Stimulated activated CD8-positive, alpha-beta memory T cell treated with anti-CD3 and anti-CD28 coated beads, Interleukin-15, amount 100 ng/mL, for 1 hour (primary cell): ENCODE measurements around the gene PTPRM.

Source experiments
- DNase-seq: peaks from one replicate; pipeline ENCODE4 v3.0.0-alpha.2; 2020; ENCODE audit warnings: low read depth

PTPRM gene

GRCh38 chr18:8286303-8286702, 719.2 kb downstream of the PTPRM start:
- no peak for DNase-seq

- DNase-seq = no peak
Measured at GRCh38 chr18:8287196-8287885, 720.2 kb downstream of the PTPRM start.

GRCh38 chr18:8288472-8289195, 721.5 kb downstream of the PTPRM start:
- DNase-seq = no peak

GRCh38 chr18:8290435-8290834, 723.3 kb downstream of the PTPRM start:
- no peak for DNase-seq

- no peak for DNase-seq
Measured at GRCh38 chr18:8290913-8291312, 723.8 kb downstream of the PTPRM start.

GRCh38 chr18:8293184-8293583, 726.1 kb downstream of the PTPRM start:
- DNase-seq = no peak

- DNase-seq = no peak
Measured at GRCh38 chr18:8296886-8297616, 729.9 kb downstream of the PTPRM start.

- DNase-seq = no peak
Measured at GRCh38 chr18:8298186-8298585, 731.1 kb downstream of the PTPRM start.

- DNase-seq = no peak
Measured at GRCh38 chr18:8299054-8299980, 732.2 kb downstream of the PTPRM start.

- DNase-seq = no peak
Measured at GRCh38 chr18:8300751-8301410, 733.8 kb downstream of the PTPRM start.

GRCh38 chr18:8301427-8302172, 734.5 kb downstream of the PTPRM start:
- no peak for DNase-seq

- no peak for DNase-seq
Measured at GRCh38 chr18:8303151-8303755, 736.1 kb downstream of the PTPRM start.

GRCh38 chr18:8307960-8308359, 740.8 kb downstream of the PTPRM start:
- DNase-seq = no peak

- no peak for DNase-seq
Measured at GRCh38 chr18:8313043-8313442, 745.9 kb downstream of the PTPRM start.

- DNase-seq = no peak
Measured at GRCh38 chr18:8314124-8314523, 747.0 kb downstream of the PTPRM start.

- no peak for DNase-seq
Measured at GRCh38 chr18:8319798-8320489, 752.8 kb downstream of the PTPRM start.

- no peak for DNase-seq
Measured at GRCh38 chr18:8322486-8322885, 755.4 kb downstream of the PTPRM start.

GRCh38 chr18:8324343-8325065, 757.4 kb downstream of the PTPRM start:
- no peak for DNase-seq
